Measurements from ENCODE around the gene C1orf35. TPM values are rescaled to one million over a fixed set of nuclear protein-coding genes. Genes with fewer than 3 reads are reported as not detected.

C1orf35 gene
- polyA plus RNA-seq, 3 donors: 6.9 to 34.2 (median 10.6) TPM

GRCh38 chr1:228077565-228078330, 25.4 kb downstream of the C1orf35 start:
- Mint-ChIP-seq H3K36me3 (no peaks in the 10 kb centered on the region), H3K4me1 (peaks cover 15% of the 10 kb centered on the region), H3K27me3 (ENCODE audit: low read depth in 3 of 3) (peaks cover 8 to 17% (median 9%) of the 10 kb centered on the region in 3 donors), H3K9me3 (peaks cover 0 to 2% (median 0%) of the 10 kb centered on the region in 7 donors), H3K4me3 (no peak overlapping the region), H3K27ac (peak overlapping the region in 2 of 7 donors; percentile 17 to 46)
- Histone ChIP-seq H3K27me3 (ENCODE audit: control insufficient read depth in 2 of 2, insufficient read depth in 2 of 2, low read length in 2 of 2) (no peaks in the 10 kb centered on the region), H4K20me1 (ENCODE audit: insufficient read depth, low read length) (peaks cover 33% of the 10 kb centered on the region), H3K36me3 (replicated peaks in 1 of 2; ENCODE audit: control insufficient read depth in 1 of 2, insufficient read depth in 2 of 2, low read length in 2 of 2) (no peaks in the 10 kb centered on the region), H3K4me2 (replicated peaks; ENCODE audit: extremely low read depth, low read length, poor library complexity, severe bottlenecking) (no peak overlapping the region), H2AFZ (ENCODE audit: insufficient read depth, low read depth, low read length, poor library complexity, severe bottlenecking) (no peak overlapping the region), H3K9ac (ENCODE audit: insufficient read depth, low read length, poor library complexity, severe bottlenecking) (no peak overlapping the region), H3K9me3 (replicated peaks in 1 of 2; ENCODE audit: control insufficient read depth in 1 of 2, insufficient read depth in 1 of 2, low read length in 2 of 2) (no peaks in the 10 kb centered on the region), H3K79me2 (ENCODE audit: insufficient read depth, low read length) (peaks cover 35% of the 10 kb centered on the region), H3K4me1 (ENCODE audit: control insufficient read depth in 1 of 2, insufficient read depth in 2 of 2, low read length in 2 of 2) (peaks cover 9 to 13% of the 10 kb centered on the region in 2 donors), H3K4me3 (replicated peaks in 1 of 3; ENCODE audit: low read depth in 2 of 3, low read length in 3 of 3) (no peak overlapping the region), H3K27ac (ENCODE audit: low read depth in 1 of 2, low read length in 2 of 2) (no peak overlapping the region)
- no peak for TF ChIP-seq CTCF (IDR thresholded peaks at IDR 0.05)
- 79% methylated on average over 6 of the region's 10 CpGs for whole genome bisulfite sequencing (ENCODE audit: insufficient coverage)
- DNase-seq: no peak
- intact Hi-C loops (cut with micrococcal nuclease): loop anchor here in 1 of 2 donors (5.0 kb wide), 1 partner anchor 45 kb away; no protein-coding TSS in a partner anchor

- Histone ChIP-seq H3K4me1 (ENCODE audit: control insufficient read depth in 1 of 2, insufficient read depth in 2 of 2, low read length in 2 of 2) (peaks cover 9% of the 10 kb centered on the region in 2 donors), H3K9ac (ENCODE audit: insufficient read depth, low read length, poor library complexity, severe bottlenecking) (no peak overlapping the region), H3K36me3 (replicated peaks in 1 of 2; ENCODE audit: control insufficient read depth in 1 of 2, insufficient read depth in 2 of 2, low read length in 2 of 2) (no peaks in the 10 kb centered on the region), H3K9me3 (replicated peaks in 1 of 2; ENCODE audit: control insufficient read depth in 1 of 2, insufficient read depth in 1 of 2, low read length in 2 of 2) (no peaks in the 10 kb centered on the region), H3K27me3 (ENCODE audit: control insufficient read depth in 2 of 2, insufficient read depth in 2 of 2, low read length in 2 of 2) (no peaks in the 10 kb centered on the region), H3K4me3 (replicated peaks in 1 of 3; ENCODE audit: low read depth in 2 of 3, low read length in 3 of 3) (no peak overlapping the region), H2AFZ (ENCODE audit: insufficient read depth, low read depth, low read length, poor library complexity, severe bottlenecking) (no peak overlapping the region), H3K79me2 (ENCODE audit: insufficient read depth, low read length) (peaks cover 26% of the 10 kb centered on the region), H3K27ac (ENCODE audit: low read depth in 1 of 2, low read length in 2 of 2) (no peak overlapping the region), H3K4me2 (replicated peaks; ENCODE audit: extremely low read depth, low read length, poor library complexity, severe bottlenecking) (no peak overlapping the region), H4K20me1 (ENCODE audit: insufficient read depth, low read length) (peaks cover 33% of the 10 kb centered on the region)
- Mint-ChIP-seq H3K4me3 (no peak overlapping the region), H3K4me1 (peaks cover 15% of the 10 kb centered on the region), H3K27ac (peak overlapping the region in 2 of 7 donors; percentile 17 to 21), H3K9me3 (peaks cover 0 to 2% (median 0%) of the 10 kb centered on the region in 7 donors), H3K36me3 (no peaks in the 10 kb centered on the region), H3K27me3 (ENCODE audit: low read depth in 3 of 3) (peaks cover 9 to 17% (median 10%) of the 10 kb centered on the region in 3 donors)
- 89% methylated on average over 5 of the region's 9 CpGs for WGBS (ENCODE audit: insufficient coverage)
- DNase-seq: no peak
- no peak for TF ChIP-seq CTCF (IDR thresholded peaks at IDR 0.05)
- intact Hi-C loops (cut with micrococcal nuclease): loop anchor here in 1 of 2 donors (5.0 kb wide), 1 partner anchor 45 kb away; no protein-coding TSS in a partner anchor
Measured at GRCh38 chr1:228076796-228077430, 26.2 kb downstream of the C1orf35 start.

Data from CD14-positive monocyte (primary cell).